Peyer's patch (tissue), 4 donors: ENCODE measurements around the gene CTNND1.

Source experiments
- POLR2A ChIP-seq, 2 donors: fragments of 450-650 bp; IDR thresholded peaks; one replicate each; pipeline ENCODE4 v1.5.1; 2017; ENCODE audit warnings: antibody characterized with exemption in 2 of 2, mild to moderate bottlenecking in 2 of 2, moderate library complexity in 2 of 2
- TF ChIP-seq, protein P1 (sequence below), 6 experiments: fragments of 450-650 bp in 4 of 6; fragments of 200-600 bp in 2 of 6; sonication (generic) in 1 of 6; IDR thresholded peaks; one replicate each; pipeline ENCODE4 v1.5.1; 2017 to 2019; ENCODE audit warnings: antibody characterized with exemption in 6 of 6, mild to moderate bottlenecking in 3 of 6, moderate library complexity in 1 of 6

DNA sequence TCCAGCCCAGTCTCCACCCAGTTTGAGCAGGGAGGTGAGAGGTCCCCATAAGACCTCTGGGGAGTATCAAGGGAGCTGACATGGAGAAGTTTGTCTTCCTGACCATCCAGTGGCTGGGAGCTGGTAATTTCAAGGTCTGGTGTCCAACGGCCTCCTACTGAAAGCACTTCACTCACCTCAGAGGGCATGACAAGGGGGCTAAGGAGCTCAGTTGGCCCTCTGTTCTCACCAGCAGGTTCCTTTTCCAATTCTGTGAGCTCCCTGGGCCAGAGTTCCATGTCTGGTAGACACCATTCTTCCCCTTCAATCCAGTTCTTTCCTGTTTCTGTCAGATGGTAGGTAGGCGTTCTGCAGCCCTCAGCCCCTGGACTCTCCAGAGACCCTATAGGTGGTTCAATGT lies 17.2 kb upstream of the CTNND1 start:
- no peak for TF ChIP-seq POLR2A (IDR thresholded peaks at IDR 0.05)
- TF ChIP-seq, protein P1, sequence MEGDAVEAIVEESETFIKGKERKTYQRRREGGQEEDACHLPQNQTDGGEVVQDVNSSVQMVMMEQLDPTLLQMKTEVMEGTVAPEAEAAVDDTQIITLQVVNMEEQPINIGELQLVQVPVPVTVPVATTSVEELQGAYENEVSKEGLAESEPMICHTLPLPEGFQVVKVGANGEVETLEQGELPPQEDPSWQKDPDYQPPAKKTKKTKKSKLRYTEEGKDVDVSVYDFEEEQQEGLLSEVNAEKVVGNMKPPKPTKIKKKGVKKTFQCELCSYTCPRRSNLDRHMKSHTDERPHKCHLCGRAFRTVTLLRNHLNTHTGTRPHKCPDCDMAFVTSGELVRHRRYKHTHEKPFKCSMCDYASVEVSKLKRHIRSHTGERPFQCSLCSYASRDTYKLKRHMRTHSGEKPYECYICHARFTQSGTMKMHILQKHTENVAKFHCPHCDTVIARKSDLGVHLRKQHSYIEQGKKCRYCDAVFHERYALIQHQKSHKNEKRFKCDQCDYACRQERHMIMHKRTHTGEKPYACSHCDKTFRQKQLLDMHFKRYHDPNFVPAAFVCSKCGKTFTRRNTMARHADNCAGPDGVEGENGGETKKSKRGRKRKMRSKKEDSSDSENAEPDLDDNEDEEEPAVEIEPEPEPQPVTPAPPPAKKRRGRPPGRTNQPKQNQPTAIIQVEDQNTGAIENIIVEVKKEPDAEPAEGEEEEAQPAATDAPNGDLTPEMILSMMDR (IDR thresholded peaks at IDR 0.05): no peak
